GM10248 (cell line): Measurements from ENCODE around the gene LINGO4.

Source experiments
- CTCF ChIA-PET: fragments of 300-600 bp; sonication (Branson Sonifier 250); formaldehyde crosslinking; extraction: SDS; loops from one replicate; lab custom pipeline; 2021; ENCODE audit warnings: antibody characterized with exemption; lab: Yijun Ruan, JAX
- POLR2A ChIA-PET: fragments of 350-650 bp; sonication (Branson Sonifier 250); formaldehyde crosslinking; extraction: SDS; loops from one replicate; lab custom pipeline; 2020; ENCODE audit warnings: antibody characterized with exemption; lab: Yijun Ruan, JAX
- DNase-seq: peaks from one replicate; pipeline ENCODE4 v3.0.0; 2012; ENCODE audit errors: extremely low spot score
- TF ChIP-seq, protein P1 (sequence below): IDR thresholded peaks from 2 replicates; pipeline ENCODE4 v1.5.1; 2012; ENCODE audit warnings: mild to moderate bottlenecking, low read depth; ENCODE audit errors: extremely low read depth, missing control alignments, control extremely low read depth

LINGO4 gene

DNA sequence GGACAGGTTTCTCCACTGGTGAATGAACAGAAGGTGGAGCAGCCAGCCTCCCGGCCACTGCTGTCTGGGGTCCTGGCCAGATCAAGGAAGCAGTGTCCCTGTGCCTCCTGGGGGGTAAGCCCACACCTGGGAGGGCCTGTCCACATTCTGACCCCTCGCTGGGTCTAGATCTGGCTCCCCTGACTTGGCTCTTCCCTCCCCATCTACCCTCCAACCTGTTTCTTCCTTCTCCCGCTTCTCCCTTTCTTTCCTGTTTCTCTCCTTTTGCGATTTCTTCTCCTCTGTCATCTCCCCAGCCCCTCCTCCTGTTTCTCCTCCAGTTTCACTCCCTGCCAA, 26.0 kb upstream of the LINGO4 start:
- no peak for DNase-seq
- CTCF ChIA-PET = interaction anchor here (1.4 kb wide), 1 partner anchor 10 kb away, joined by 4 read pairs; no protein-coding TSS in a partner anchor
- POLR2A ChIA-PET = no interaction called here
- TF ChIP-seq, protein P1, sequence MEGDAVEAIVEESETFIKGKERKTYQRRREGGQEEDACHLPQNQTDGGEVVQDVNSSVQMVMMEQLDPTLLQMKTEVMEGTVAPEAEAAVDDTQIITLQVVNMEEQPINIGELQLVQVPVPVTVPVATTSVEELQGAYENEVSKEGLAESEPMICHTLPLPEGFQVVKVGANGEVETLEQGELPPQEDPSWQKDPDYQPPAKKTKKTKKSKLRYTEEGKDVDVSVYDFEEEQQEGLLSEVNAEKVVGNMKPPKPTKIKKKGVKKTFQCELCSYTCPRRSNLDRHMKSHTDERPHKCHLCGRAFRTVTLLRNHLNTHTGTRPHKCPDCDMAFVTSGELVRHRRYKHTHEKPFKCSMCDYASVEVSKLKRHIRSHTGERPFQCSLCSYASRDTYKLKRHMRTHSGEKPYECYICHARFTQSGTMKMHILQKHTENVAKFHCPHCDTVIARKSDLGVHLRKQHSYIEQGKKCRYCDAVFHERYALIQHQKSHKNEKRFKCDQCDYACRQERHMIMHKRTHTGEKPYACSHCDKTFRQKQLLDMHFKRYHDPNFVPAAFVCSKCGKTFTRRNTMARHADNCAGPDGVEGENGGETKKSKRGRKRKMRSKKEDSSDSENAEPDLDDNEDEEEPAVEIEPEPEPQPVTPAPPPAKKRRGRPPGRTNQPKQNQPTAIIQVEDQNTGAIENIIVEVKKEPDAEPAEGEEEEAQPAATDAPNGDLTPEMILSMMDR = no peak

DNA sequence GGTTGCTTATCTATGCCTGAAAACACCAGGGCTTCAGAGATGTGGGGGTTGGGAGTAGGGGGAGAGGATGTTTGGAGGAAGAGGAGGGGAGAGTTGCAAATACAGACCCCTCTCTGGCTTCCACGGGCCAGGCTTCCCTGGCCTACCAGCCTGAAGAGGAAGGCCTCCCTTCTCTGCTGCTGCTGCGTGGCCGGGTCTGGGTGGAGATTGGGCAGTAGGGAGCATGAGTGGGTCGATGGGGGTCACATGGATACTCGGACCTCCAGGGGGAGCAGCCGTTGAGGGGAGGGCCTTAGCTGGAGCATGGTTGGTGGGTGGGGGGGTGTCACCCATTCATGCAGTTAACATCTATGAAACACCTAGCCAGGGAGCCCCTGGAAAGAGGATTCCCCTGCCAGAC, 24.8 kb upstream of the LINGO4 start:
- TF ChIP-seq, protein P1 = no peak
- ChIA-PET POLR2A (no interaction called here), CTCF (interaction anchor here (1.4 kb wide), 1 partner anchor 9 kb away, joined by 4 read pairs; no protein-coding TSS in a partner anchor)
- DNase-seq = no peak

DNA sequence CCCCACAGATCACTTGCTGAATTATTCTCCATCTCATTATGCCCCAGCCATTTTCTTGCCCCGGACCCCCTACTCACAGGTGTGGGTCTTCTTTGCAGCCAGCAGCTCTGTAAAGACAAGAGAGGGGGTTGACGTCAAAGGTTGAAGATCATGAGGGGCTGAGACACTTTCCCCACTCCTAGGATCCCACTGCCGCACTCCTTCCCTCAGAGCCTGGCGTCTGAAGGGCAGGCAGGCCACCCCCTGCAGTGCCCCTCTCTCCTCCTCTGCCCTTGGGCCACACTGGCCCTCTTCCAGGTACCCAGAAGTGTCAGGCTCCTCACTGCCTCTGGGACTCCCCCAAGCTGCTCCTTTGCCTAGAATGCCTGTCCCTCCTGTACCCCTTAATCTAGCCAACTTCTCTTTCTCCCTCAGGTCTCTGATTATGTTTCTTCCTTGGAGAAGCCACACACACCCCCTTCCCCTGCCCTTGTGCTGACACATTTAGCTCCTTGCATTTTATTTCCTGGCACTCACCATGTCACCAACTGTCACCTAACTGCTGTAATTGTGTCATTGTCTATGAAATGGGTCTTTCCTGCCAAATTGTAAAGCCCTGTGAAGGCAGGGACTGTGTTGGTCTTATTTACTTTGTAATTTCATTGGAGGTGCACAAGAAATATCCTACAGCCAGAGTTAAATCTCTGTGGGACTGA, 24.3 kb upstream of the LINGO4 start:
- TF ChIP-seq, protein P1 = no peak
- POLR2A ChIA-PET = no interaction called here
- CTCF ChIA-PET = interaction anchor here (1.1 to 1.4 kb wide), 2 partner anchors 8 to 136 kb away, joined by 3 to 4 read pairs; no protein-coding TSS in a partner anchor
- DNase-seq = no peak

DNA sequence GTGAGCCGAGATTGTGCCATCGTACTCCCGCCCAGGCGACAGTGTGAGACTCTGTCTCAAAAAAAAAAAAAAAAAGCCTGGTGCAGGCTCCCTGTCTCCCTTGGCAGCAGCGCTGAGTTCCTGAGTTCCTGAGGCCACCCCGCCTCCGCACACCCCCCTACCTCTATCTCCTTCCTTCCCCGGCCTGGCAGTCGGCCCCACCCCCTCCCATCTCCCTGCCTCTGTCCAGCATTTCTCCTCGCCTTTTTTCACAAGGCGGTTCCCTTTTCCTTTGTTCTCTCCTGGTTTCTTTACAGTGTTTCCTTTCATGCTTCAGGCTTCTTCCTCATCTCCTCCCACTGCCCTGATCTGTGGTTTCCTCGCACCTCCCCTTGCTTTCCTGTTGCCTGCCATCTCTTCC, 23.7 kb upstream of the LINGO4 start:
- DNase-seq = no peak
- TF ChIP-seq, protein P1 = no peak
- CTCF ChIA-PET = interaction anchor here (1.1 to 1.4 kb wide), 2 partner anchors 7 to 135 kb away, joined by 3 to 6 read pairs; no protein-coding TSS in a partner anchor
- POLR2A ChIA-PET = no interaction called here

DNA sequence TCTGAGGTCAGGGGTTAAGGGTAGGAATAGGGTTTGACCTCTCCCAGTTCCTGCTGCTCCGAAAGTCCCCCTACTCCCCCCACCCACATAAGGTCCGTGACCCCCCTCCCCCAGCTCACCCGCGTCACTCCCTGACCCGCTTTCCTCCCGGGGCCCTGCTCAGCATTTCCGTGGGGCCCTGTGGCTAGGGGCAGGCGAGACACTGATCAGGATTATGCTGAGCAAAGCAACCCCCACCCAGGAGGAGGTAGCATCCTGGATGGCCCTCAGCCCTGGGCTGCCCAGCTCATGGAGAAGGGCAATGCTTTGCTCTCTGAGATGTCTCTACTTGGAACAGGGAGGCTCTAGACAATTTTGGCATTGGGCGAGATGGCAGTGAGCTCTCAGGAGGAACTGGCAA, 22.6 kb upstream of the LINGO4 start:
- CTCF ChIA-PET = interaction anchor here (1.4 to 2.2 kb wide), 2 partner anchors 9 to 10 kb away, joined by 6 to 7 read pairs; no protein-coding TSS in a partner anchor
- DNase-seq = no peak
- POLR2A ChIA-PET = interaction anchor here (0.6 kb wide), 1 partner anchor 21 kb away, joined by 6 read pairs; no protein-coding TSS in a partner anchor
- TF ChIP-seq, protein P1 = no peak

DNA sequence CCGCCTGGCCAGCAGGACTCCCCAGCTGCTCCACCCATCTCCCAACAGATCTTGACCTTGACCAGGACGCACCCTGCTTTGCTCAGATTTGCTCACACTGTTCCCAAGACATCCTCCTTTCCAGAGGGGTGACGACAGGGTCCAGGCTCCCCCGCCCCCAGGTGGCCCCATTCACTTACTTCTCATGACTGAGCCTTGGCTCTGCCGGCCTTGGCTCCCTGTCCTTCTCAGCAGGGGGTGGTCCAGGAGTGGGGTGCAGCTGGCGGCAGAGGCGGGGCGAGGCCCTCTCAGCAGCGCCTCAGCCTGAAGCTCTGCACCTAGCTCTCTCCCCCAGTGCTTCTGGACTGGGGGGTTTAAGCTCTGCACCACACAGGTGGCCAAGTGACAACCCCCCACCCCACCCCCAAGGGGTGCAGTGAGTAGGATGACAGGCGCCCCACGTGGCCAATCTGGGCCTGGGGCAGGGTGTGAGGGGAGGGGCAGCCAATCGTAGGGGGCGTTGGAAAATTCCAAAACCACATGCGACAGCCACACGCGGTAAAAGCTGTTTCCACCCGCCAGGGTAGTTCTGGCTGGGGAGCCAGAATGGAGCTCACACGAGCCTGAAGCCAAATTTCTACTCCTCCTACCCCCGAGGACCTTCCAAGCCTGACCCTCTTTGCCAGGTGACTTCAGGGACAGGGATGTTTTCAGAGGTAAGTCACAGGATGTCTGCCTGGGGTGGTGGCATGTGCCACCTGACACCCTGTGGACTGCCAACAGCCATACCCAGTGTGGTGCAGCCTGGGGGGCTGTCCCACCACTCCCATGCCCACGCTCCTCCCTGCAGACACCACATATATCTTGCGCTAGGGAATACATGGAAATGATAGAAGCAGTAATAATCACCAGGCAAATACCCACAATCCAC, 20.8 kb upstream of the LINGO4 start:
- TF ChIP-seq, protein P1 = no peak
- no peak for DNase-seq
- CTCF ChIA-PET = interaction anchor here (2.2 kb wide), 1 partner anchor 8 kb away, joined by 7 read pairs; no protein-coding TSS in a partner anchor
- POLR2A ChIA-PET = no interaction called here
